ENCODE measurements around the gene COQ5. TPM values are rescaled to one million over a fixed set of nuclear protein-coding genes. Genes with fewer than 3 reads are reported as not detected.
"Not testable (repeated sequence)": the region's sequence is repeated elsewhere in the genome, so short reads cannot be mapped to it uniquely, and the experiment has no call there.

Gene COQ5
- total RNA-seq, 4 donors from 2014 or later = 16.5 to 19.2 (median 18.3) TPM

- intact Hi-C loops (cut with DNase I; ENCODE audit: low total_unique reads) = no loop called here
- no peak for TF ChIP-seq CTCF (IDR thresholded peaks at IDR 0.05)
- no peak for TF ChIP-seq POLR2A (IDR thresholded peaks at IDR 0.05)
- DNase-seq (ENCODE audit: low spot score in 2 of 2) = no peak
- H3K4me3 ChIP-seq (ENCODE audit: low read depth, poor library complexity, severe bottlenecking) = peak overlapping the region; percentile 17
- WGBS, 2 donors = 19 to 25% methylated on average over 15 to 17 of the region's 17 CpGs
These were observed 33.7 kb downstream of the COQ5 start for GRCh38 chr12:120495186-120495730.

GRCh38 chr12:120490833-120491512 lies 38.0 kb downstream of the COQ5 start:
- intact Hi-C loops (cut with DNase I; ENCODE audit: low total_unique reads) = no loop called here
- no peak overlapping the region for H3K4me3 ChIP-seq (ENCODE audit: low read depth, poor library complexity, severe bottlenecking)
- no peak for DNase-seq (ENCODE audit: low spot score in 2 of 2)
- TF ChIP-seq POLR2A (IDR thresholded peaks at IDR 0.05) (no peak), CTCF (IDR thresholded peaks at IDR 0.05) (no peak)
- WGBS, 2 donors = 63 to 76% methylated on average over 2 of the region's 2 CpGs

DNA sequence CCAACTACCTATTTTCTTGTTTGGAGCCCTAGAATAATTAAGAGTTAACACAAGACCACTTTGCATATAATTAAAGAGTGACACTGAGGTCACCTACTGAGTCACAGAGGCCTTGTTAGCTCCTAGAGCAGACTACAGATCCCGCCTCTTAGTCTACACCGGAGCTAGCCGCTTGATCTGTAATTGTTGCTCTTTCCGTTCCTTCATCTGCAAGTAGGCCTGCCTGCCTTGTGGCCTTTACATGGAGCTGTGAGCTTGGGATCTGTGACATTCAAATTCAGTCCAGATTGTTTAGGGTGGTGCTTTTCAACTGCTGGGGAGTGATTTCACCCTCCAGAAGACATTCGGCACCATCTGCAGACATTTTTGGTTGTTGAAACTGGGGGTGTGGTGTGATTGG lies 38.6 kb downstream of the COQ5 start:
- no peak for DNase-seq (ENCODE audit: low spot score in 2 of 2)
- intact Hi-C loops (cut with DNase I; ENCODE audit: low total_unique reads) = no loop called here
- WGBS, 2 donors = 74 to 76% methylated on average over 5 of the region's 5 CpGs
- TF ChIP-seq CTCF (IDR thresholded peaks at IDR 0.05) = no peak
- TF ChIP-seq POLR2A (IDR thresholded peaks at IDR 0.05) = no peak
- H3K4me3 ChIP-seq (ENCODE audit: low read depth, poor library complexity, severe bottlenecking) = no peak overlapping the region

DNA sequence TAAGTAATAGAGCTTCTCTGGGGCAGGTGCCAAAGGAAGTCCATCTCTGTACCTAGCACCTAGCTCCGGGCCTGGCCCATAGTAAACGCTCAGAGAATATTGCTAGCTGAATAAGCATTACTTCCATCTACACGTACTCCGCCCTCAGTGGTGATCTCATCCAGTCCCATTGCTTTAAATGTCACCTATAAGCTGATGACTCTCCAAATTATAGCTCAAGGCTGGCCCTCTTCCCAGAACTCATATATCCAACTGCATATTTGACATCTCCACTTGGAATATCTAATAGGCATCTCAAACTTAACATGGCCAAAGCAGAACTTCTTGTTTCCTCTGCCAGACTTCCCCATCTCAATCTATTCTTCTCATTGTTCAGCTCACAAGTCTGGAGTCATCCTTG lies 39.9 kb downstream of the COQ5 start:
- no peak overlapping the region for H3K4me3 ChIP-seq (ENCODE audit: low read depth, poor library complexity, severe bottlenecking)
- WGBS, 2 donors = 55 to 70% methylated on average over 4 of the region's 4 CpGs
- DNase-seq (ENCODE audit: low spot score in 2 of 2) = no peak
- intact Hi-C loops (cut with DNase I; ENCODE audit: low total_unique reads) = no loop called here
- TF ChIP-seq POLR2A (IDR thresholded peaks at IDR 0.05) = no peak

DNA sequence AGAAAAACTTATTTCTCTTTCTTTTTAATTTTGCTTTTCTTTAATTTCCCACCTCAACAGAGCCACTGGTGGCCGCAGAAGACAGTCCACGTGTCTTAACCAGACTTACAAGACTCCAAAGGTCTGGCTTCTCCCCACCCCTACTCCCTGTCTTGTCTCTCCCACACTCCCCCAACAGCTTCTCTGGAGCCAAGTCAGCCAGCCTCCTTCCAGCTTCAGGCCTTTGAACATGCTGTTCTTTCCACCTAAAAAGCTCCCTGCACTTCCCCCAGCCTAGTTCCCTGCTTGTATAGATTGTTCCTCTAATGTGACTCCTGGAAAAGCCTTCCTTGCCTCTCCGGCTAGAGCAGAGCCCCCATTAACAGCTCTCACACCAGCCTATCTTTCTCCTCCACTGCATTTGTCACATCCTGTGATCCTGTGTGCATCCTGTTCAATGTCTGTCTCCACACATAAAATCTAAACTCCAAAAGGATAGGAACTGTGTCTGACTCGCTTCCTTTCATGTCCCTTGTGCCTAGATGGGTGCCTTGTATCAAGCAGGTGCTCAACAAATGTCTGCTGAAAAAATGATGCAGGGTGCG lies 40.8 kb downstream of the COQ5 start:
- no peak overlapping the region for H3K4me3 ChIP-seq (ENCODE audit: low read depth, poor library complexity, severe bottlenecking)
- no peak for DNase-seq (ENCODE audit: low spot score in 2 of 2)
- intact Hi-C loops (cut with DNase I; ENCODE audit: low total_unique reads) = no loop called here
- WGBS, 2 donors = 77 to 78% methylated on average over 5 of the region's 5 CpGs
- no peak for TF ChIP-seq POLR2A (IDR thresholded peaks at IDR 0.05)
- no peak for TF ChIP-seq CTCF (IDR thresholded peaks at IDR 0.05)

GRCh38 chr12:120487552-120487951 lies 41.4 kb downstream of the COQ5 start:
- intact Hi-C loops (cut with DNase I; ENCODE audit: low total_unique reads); H3K4me3 ChIP-seq (ENCODE audit: low read depth, poor library complexity, severe bottlenecking); DNase-seq (ENCODE audit: low spot score in 2 of 2): not testable (repeated sequence)
- 91% methylated on average over 7 of the region's 7 CpGs for WGBS, 2 donors

Data from lower leg skin (tissue), 4 donors.